ENCODE results near the gene NDUFB8.

Gene NDUFB8

GRCh38 chr10:100482181-100482833 lies 47.4 kb downstream of the NDUFB8 start:
- TF ChIP-seq ZFP30 (CRISPR knock-in tag; IDR thresholded peaks at IDR 0.05) (no peak), SNAI2 (CRISPR knock-in tag; IDR thresholded peaks at IDR 0.05) (no peak), POU6F1 (CRISPR knock-in tag; IDR thresholded peaks at IDR 0.05; ENCODE audit: borderline replicate concordance, low read depth) (no peak), ZNF565 (CRISPR knock-in tag; conservative IDR thresholded peaks at IDR 0.05; ENCODE audit: low read depth) (no peak), ZFP3 (CRISPR knock-in tag; IDR thresholded peaks at IDR 0.05) (no peak), CREB5 (CRISPR knock-in tag; IDR thresholded peaks at IDR 0.05; ENCODE audit: low read depth) (no peak), ZNF70 (CRISPR knock-in tag; IDR thresholded peaks at IDR 0.05) (no peak), PPARA (CRISPR knock-in tag; IDR thresholded peaks at IDR 0.05; ENCODE audit: borderline replicate concordance) (no peak), TSHZ2 (CRISPR knock-in tag; IDR thresholded peaks at IDR 0.05) (no peak), ZNF8 (CRISPR knock-in tag; IDR thresholded peaks at IDR 0.05) (no peak), GLIS3 (CRISPR knock-in tag; IDR thresholded peaks at IDR 0.05) (no peak), BACH2 (CRISPR knock-in tag; IDR thresholded peaks at IDR 0.05; ENCODE audit: borderline replicate concordance) (no peak), ZC3H10 (CRISPR knock-in tag; IDR thresholded peaks at IDR 0.05) (no peak), ISL1 (CRISPR knock-in tag; IDR thresholded peaks at IDR 0.05) (no peak), CSDC2 (CRISPR knock-in tag; IDR thresholded peaks at IDR 0.05) (no peak), RARB (CRISPR knock-in tag; IDR thresholded peaks at IDR 0.05) (no peak)

GRCh38 chr10:100481462-100482081 lies 48.1 kb downstream of the NDUFB8 start:
- TF ChIP-seq TSHZ2 (CRISPR knock-in tag; IDR thresholded peaks at IDR 0.05), result no peak
- TF ChIP-seq ZFP3 (CRISPR knock-in tag; IDR thresholded peaks at IDR 0.05), result peak; percentile 89
- peak; percentile 96 for ATAC-seq

More at GRCh38 chr10:100482181-100482833, 47.4 kb downstream of the NDUFB8 start:
- ATAC-seq, result peak; percentile 88

- TF ChIP-seq PPARA (CRISPR knock-in tag; IDR thresholded peaks at IDR 0.05; ENCODE audit: borderline replicate concordance), result no peak
- ATAC-seq, result no peak
These were observed 49.7 kb downstream of the NDUFB8 start for GRCh38 chr10:100480002-100480401.

GRCh38 chr10:100479037-100479436 lies 50.6 kb downstream of the NDUFB8 start:
- ATAC-seq, result no peak
- TF ChIP-seq TSHZ2 (CRISPR knock-in tag; IDR thresholded peaks at IDR 0.05), result no peak
- no peak for TF ChIP-seq ARNTL (CRISPR knock-in tag; IDR thresholded peaks at IDR 0.05; ENCODE audit: borderline replicate concordance, low read depth)
- TF ChIP-seq RARB (CRISPR knock-in tag; IDR thresholded peaks at IDR 0.05), result no peak
- TF ChIP-seq ESRRG (CRISPR knock-in tag; IDR thresholded peaks at IDR 0.05), result no peak
- no peak for TF ChIP-seq CSDC2 (CRISPR knock-in tag; IDR thresholded peaks at IDR 0.05)
- TF ChIP-seq ZNF70 (CRISPR knock-in tag; IDR thresholded peaks at IDR 0.05), result no peak
- no peak for TF ChIP-seq SNAI2 (CRISPR knock-in tag; IDR thresholded peaks at IDR 0.05)
- TF ChIP-seq BACH2 (CRISPR knock-in tag; IDR thresholded peaks at IDR 0.05; ENCODE audit: borderline replicate concordance), result no peak
- no peak for TF ChIP-seq ZFP30 (CRISPR knock-in tag; IDR thresholded peaks at IDR 0.05)
- TF ChIP-seq PPARA (CRISPR knock-in tag; IDR thresholded peaks at IDR 0.05; ENCODE audit: borderline replicate concordance), result no peak
- no peak for TF ChIP-seq CREB5 (CRISPR knock-in tag; IDR thresholded peaks at IDR 0.05; ENCODE audit: low read depth)
- TF ChIP-seq ZFP3 (CRISPR knock-in tag; IDR thresholded peaks at IDR 0.05), result no peak

All from SK-N-SH treated with all-trans-retinoic acid at 6 μM for 48 hours (cell line).